CD8-positive, alpha-beta memory T cell (primary cell): ENCODE results near the gene PCDHGB7. TPM values are rescaled to one million over a fixed set of nuclear protein-coding genes. Genes with fewer than 3 reads are reported as not detected.
A peak's percentile ranks its signal among the peaks of the same experiment; 100 is the strongest.
"Not testable (repeated sequence)": the region's sequence is repeated elsewhere in the genome, so short reads cannot be mapped to it uniquely, and the experiment has no call there.

Experiments used
- CTCF ChIA-PET: fragments of 350-600 bp; sonication (Branson Sonifier 250); formaldehyde crosslinking; loops from one replicate; lab custom pipeline; 2021; ENCODE audit warnings: antibody characterized with exemption; lab: Charles Lee
- POLR2A ChIA-PET: fragments of 350-600 bp; sonication (Branson Sonifier 250); formaldehyde crosslinking; loops from one replicate; lab custom pipeline; 2021; ENCODE audit warnings: antibody characterized with exemption; lab: Charles Lee
- DNase-seq, 5 donors: peaks; one replicate each; pipeline versions ENCODE4 v3.0.0 to v3.0.0-alpha.2; 2020 to 2022; ENCODE audit warnings: mixed read lengths in 1 of 5
- H3K27ac ChIP-seq: one replicate; pipeline ENCODE4 v1.7.0; 2013; ENCODE audit warnings: low read depth, mild to moderate bottlenecking, low read length, moderate library complexity
- H3K27me3 ChIP-seq: 2 replicates; pipeline ENCODE4 v1.7.0; 2013; ENCODE audit warnings: low read length, mild to moderate bottlenecking; ENCODE audit not compliant: insufficient read depth, poor library complexity, severe bottlenecking
- H3K36me3 ChIP-seq: 2 replicates; pipeline ENCODE4 v1.7.0; 2013; ENCODE audit warnings: mild to moderate bottlenecking, low read length, moderate library complexity; ENCODE audit not compliant: insufficient read depth
- H3K4me1 ChIP-seq: 2 replicates; pipeline ENCODE4 v1.7.0; 2013; ENCODE audit warnings: mild to moderate bottlenecking, low read length, moderate library complexity; ENCODE audit not compliant: insufficient read depth
- H3K4me3 ChIP-seq: 2 replicates; pipeline ENCODE4 v1.7.0; 2013; ENCODE audit warnings: mild to moderate bottlenecking, low read length
- H3K9me3 ChIP-seq: 2 replicates; pipeline ENCODE4 v1.7.0; 2013; ENCODE audit warnings: mild to moderate bottlenecking, low read length
- H3K27ac Mint-ChIP-seq, 8 donors: one replicate each; pipeline ENCODE4 v1.8.0; 2020 to 2021; ENCODE audit warnings: mixed read lengths in 8 of 8, mild to moderate bottlenecking in 6 of 8, inconsistent platforms in 3 of 8, moderate library complexity in 3 of 8
- H3K27me3 Mint-ChIP-seq, 2 donors: one replicate each; pipeline ENCODE4 v1.8.0; 2020 to 2021; ENCODE audit warnings: mixed read lengths in 2 of 2, mild to moderate bottlenecking in 1 of 2, moderate library complexity in 1 of 2
- H3K36me3 Mint-ChIP-seq, 3 donors: one replicate each; pipeline ENCODE4 v1.8.0; 2020 to 2021; ENCODE audit warnings: mixed read lengths in 3 of 3, inconsistent platforms in 1 of 3, mild to moderate bottlenecking in 1 of 3
- H3K4me1 Mint-ChIP-seq, 3 donors: one replicate each; pipeline ENCODE4 v1.8.0; 2020 to 2021; ENCODE audit warnings: mixed read lengths in 3 of 3, inconsistent platforms in 1 of 3, mild to moderate bottlenecking in 1 of 3
- H3K4me3 Mint-ChIP-seq, 7 donors: one replicate each; pipeline ENCODE4 v1.8.0; 2020 to 2021; ENCODE audit warnings: mixed read lengths in 7 of 7, mild to moderate bottlenecking in 6 of 7, moderate library complexity in 4 of 7, inconsistent platforms in 2 of 7
- H3K9me3 Mint-ChIP-seq, 5 donors: one replicate each; pipeline ENCODE4 v1.8.0; 2020 to 2022; ENCODE audit warnings: mixed read lengths in 5 of 5, mild to moderate bottlenecking in 3 of 5, moderate library complexity in 2 of 5, inconsistent platforms in 1 of 5
- polyA plus RNA-seq: library from polyadenylated mRNA; unstranded; fragments of 300-500 nt; fragmentation: Illumina TruSeq; gene quantifications from one replicate; pipeline ENCODE4 v1.2.3, GENCODE V29; 2021
- total RNA-seq, 2 experiments: library from RNA; stranded (reverse); gene quantifications; one replicate each; pipeline ENCODE4 v1.2.3, GENCODE V29; 2021

The PCDHGB7 gene
- total RNA-seq (under 1 TPM in 1 of 2 experiments, not detected in 1; 0.11 TPM), polyA plus RNA-seq (not detected)

DNA sequence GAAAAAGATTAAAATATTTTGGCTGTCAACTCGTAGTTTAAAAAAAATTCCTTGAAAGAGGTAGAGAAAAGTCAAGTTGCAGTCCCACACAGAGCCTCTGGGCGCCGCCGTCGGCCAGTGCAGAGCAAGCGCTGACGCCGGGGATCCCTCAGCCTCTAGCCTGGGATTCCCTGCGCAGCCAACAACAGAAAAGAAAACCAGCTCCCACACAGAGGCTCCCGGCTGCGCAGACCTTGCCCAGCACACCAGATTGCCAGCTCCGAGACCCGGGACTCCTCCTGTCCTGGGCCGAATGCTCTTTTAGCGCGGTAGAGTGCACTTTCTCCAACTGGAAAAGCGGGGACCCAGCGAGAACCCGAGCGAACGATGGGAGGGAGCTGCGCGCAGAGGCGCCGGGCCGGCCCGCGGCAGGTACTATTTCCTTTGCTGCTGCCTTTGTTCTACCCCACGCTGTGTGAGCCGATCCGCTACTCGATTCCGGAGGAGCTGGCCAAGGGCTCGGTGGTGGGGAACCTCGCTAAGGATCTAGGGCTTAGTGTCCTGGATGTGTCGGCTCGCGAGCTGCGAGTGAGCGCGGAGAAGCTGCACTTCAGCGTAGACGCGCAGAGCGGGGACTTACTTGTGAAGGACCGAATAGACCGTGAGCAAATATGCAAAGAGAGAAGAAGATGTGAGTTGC is at the start of gene PCDHGB7:
Gene PCDHGB7, plus strand, starts transcription at position 184 of the 679 bp plus-strand sequence. Its CDS starts 183 bp downstream, at position 367.
- POLR2A ChIA-PET, H3K4me1 ChIP-seq, H3K27ac ChIP-seq, H3K4me3 ChIP-seq, H3K36me3 ChIP-seq: not testable (repeated sequence)
- peaks cover 18 to 69% (median 66%) of the 10 kb centered on the region in 5 donors for H3K9me3 Mint-ChIP-seq
- Histone ChIP-seq H3K27me3 (peaks cover 71% of the 10 kb centered on the region), H3K9me3 (peaks cover 13% of the 10 kb centered on the region)
- peak within 1 kb of the TSS; percentile 56 to 81 (median 68) for H3K4me3 Mint-ChIP-seq
- H3K27ac Mint-ChIP-seq = peak within 1 kb of the TSS in 3 of 8 donors; percentile 30 to 69 (median 36)
- H3K36me3 Mint-ChIP-seq = peaks cover 0 to 22% (median 5%) of the 10 kb centered on the region in 3 donors
- peak in 2 of 5 donors; percentile 16 to 32 for DNase-seq
- peaks cover 24 to 43% (median 27%) of the 10 kb centered on the region in 3 donors for H3K4me1 Mint-ChIP-seq
- CTCF ChIA-PET = interaction anchor here (1.1 to 1.4 kb wide), 2 partner anchors 10 to 146 kb away, joined by 3 to 4 read pairs; partner anchors contain the start of gene PCDHGB6
- H3K27me3 Mint-ChIP-seq = peaks cover 72 to 84% of the 10 kb centered on the region in 2 donors

DNA sequence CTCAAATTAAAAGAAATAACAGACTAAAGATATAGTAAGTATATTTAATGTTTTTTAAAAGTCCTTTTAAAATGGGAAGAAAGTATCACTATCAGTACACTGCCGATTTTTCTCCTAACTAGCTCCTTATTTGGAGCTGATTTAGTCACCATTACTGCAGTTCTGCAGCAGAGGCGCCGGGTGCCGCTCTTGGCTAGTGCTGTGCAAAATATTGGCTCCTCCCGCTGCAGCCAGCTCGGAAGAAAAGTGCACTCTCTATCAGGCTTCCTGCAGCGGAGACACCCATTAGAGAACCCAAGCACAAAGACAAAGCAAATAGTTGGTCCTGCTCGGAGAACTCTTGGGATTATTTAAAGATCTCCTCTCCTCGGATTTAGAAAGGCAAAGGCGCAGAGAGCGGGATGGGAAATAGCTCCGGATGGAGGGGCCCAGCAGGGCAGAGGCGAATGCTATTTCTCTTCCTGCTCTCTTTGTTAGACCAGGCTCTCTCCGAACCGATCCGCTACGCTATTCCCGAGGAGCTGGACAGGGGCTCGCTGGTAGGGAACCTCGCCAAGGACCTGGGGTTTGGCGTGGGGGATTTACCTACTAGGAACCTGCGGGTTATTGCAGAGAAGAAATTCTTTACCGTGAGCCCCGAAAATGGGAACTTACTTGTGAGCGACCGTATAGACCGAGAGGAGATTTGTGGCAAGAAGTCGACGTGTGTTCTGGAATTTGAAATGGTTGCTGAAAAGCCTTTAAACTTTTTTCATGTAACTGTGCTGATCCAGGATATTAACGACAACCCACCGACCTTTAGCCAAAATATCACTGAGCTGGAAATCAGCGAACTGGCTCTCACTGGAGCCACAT is 47.3 kb upstream of the PCDHGB7 start, which contains the start of gene PCDHGB3:
Gene PCDHGB3, plus strand, starts transcription at position 249 of the 855 bp plus-strand sequence. Its CDS starts 153 bp downstream, at position 402.
- ChIA-PET CTCF (interaction anchor here (1.0 to 1.8 kb wide), 3 partner anchors 27 to 194 kb away, joined by 3 to 6 read pairs (median 4); partner anchors contain the start of genes PCDHGA1 and PCDHGB5), POLR2A (no interaction called here)
- peak in 3 of 5 donors; percentile 15 to 20 (median 16) for DNase-seq
- H3K9me3 Mint-ChIP-seq = peaks cover 22 to 68% (median 47%) of the 10 kb centered on the region in 5 donors
- Histone ChIP-seq H3K27me3 (peaks cover 34% of the 10 kb centered on the region), H3K27ac (no peak within 1 kb of the TSS), H3K4me3 (peak within 1 kb of the TSS; percentile 46), H3K9me3 (peaks cover 10% of the 10 kb centered on the region), H3K4me1 (no peaks in the 10 kb centered on the region), H3K36me3 (no peaks in the 10 kb centered on the region)
- H3K27ac Mint-ChIP-seq = peak within 1 kb of the TSS in 1 of 8 donors; percentile 7
- H3K27me3 Mint-ChIP-seq = peaks cover 65 to 83% of the 10 kb centered on the region in 2 donors
- H3K36me3 Mint-ChIP-seq = peaks cover 2 to 11% (median 3%) of the 10 kb centered on the region in 3 donors
- peaks cover 5 to 9% (median 7%) of the 10 kb centered on the region in 3 donors for H3K4me1 Mint-ChIP-seq
- H3K4me3 Mint-ChIP-seq = peak within 1 kb of the TSS; percentile 66 to 87 (median 79)

DNA sequence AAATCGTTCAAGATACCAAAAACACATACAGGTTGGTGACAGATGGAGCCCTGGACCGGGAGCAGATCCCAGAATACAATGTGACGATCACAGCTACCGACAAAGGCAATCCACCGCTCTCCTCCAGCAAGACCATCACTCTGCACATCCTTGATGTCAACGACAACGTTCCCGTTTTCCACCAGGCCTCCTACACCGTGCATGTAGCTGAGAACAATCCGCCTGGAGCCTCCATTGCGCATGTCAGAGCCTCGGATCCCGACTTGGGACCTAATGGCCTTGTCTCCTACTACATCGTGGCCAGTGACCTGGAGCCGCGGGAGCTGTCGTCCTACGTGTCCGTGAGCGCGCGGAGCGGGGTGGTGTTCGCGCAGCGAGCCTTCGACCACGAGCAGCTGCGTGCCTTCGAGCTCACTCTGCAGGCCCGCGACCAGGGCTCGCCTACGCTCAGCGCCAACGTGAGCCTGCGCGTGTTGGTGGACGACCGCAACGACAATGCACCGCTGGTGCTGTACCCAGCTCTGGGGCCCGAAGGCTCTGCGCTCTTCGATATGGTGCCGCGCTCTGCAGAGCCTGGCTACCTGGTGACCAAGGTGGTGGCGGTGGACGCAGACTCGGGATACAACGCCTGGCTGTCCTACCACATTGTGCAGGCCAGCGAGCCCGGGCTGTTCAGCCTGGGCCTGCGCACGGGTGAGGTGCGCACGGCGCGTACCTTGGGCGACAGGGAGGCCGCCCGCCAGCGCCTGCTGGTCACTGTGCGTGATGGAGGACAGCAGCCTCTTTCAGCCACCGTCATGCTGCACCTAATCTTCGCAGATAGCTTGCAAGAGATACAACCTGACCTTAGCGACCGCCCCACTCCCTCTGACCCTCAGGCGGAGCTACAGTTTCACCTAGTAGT is 45.7 kb upstream of the PCDHGB7 start:
- no peaks in the 10 kb centered on the region for H3K4me1 ChIP-seq
- no peak overlapping the region for H3K4me3 ChIP-seq
- Mint-ChIP-seq H3K27ac (no peak overlapping the region), H3K9me3 (peaks cover 28 to 67% (median 48%) of the 10 kb centered on the region in 5 donors), H3K4me3 (no peak overlapping the region), H3K4me1 (peaks cover 5 to 9% (median 7%) of the 10 kb centered on the region in 3 donors), H3K36me3 (peaks cover 2 to 5% (median 3%) of the 10 kb centered on the region in 3 donors), H3K27me3 (peaks cover 55 to 83% of the 10 kb centered on the region in 2 donors)
- no peaks in the 10 kb centered on the region for H3K36me3 ChIP-seq
- DNase-seq = no peak
- H3K27ac ChIP-seq = no peak overlapping the region
- CTCF ChIA-PET = interaction anchor here (1.5 kb wide), 1 partner anchor 13 kb away, joined by 3 read pairs; no protein-coding TSS in a partner anchor
- POLR2A ChIA-PET = no interaction called here
- peaks cover 6% of the 10 kb centered on the region for H3K9me3 ChIP-seq
- peaks cover 29% of the 10 kb centered on the region for H3K27me3 ChIP-seq

DNA sequence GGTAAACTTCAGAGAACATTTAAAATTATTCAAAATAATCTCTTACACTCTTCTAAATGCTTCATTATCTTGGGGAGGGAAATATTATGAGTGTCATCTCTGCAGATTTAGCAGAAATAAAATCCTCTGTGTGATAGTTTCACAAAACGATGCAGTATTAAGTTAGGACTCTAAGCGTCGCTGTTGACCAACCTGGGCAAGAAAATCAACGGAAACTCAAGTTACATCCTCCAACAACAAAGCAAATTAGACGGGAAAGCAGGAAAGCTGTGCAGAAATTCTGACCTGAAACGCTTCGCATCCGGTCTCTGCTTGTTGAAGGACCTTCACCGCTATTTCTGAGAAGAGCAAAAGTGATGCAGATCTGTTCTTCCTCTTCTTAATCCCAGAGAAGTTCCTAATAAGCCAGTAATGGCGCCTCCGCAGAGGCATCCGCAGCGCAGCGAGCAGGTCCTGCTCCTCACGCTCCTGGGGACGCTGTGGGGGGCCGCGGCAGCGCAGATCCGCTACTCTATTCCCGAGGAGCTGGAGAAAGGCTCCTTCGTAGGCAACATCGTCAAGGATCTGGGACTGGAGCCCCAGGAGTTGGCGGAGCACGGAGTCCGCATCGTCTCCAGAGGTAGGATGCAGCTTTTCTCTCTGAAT is 43.7 kb upstream of the PCDHGB7 start, which contains the start of gene PCDHGA6:
Gene PCDHGA6, plus strand, starts transcription at position 219 of the 645 bp plus-strand sequence. Its CDS starts 193 bp downstream, at position 412.
- H3K27me3 Mint-ChIP-seq = peaks cover 51 to 75% of the 10 kb centered on the region in 2 donors
- no peaks in the 10 kb centered on the region for H3K4me1 ChIP-seq
- POLR2A ChIA-PET = no interaction called here
- peaks cover 2 to 12% (median 3%) of the 10 kb centered on the region in 3 donors for H3K36me3 Mint-ChIP-seq
- H3K9me3 ChIP-seq = peaks cover 6% of the 10 kb centered on the region
- no peak within 1 kb of the TSS for H3K27ac Mint-ChIP-seq
- CTCF ChIA-PET = interaction anchor here (0.7 kb wide), 1 partner anchor 150 kb away, joined by 3 read pairs; no protein-coding TSS in a partner anchor
- H3K27me3 ChIP-seq = peaks cover 20% of the 10 kb centered on the region
- H3K9me3 Mint-ChIP-seq = peaks cover 26 to 76% (median 51%) of the 10 kb centered on the region in 5 donors
- H3K4me1 Mint-ChIP-seq = peaks cover 5 to 9% (median 7%) of the 10 kb centered on the region in 3 donors
- DNase-seq = no peak
- H3K4me3 ChIP-seq = no peak within 1 kb of the TSS
- no peaks in the 10 kb centered on the region for H3K36me3 ChIP-seq
- peak within 1 kb of the TSS in 4 of 7 donors; percentile 5 to 55 (median 46) for H3K4me3 Mint-ChIP-seq
- H3K27ac ChIP-seq = no peak within 1 kb of the TSS

DNA sequence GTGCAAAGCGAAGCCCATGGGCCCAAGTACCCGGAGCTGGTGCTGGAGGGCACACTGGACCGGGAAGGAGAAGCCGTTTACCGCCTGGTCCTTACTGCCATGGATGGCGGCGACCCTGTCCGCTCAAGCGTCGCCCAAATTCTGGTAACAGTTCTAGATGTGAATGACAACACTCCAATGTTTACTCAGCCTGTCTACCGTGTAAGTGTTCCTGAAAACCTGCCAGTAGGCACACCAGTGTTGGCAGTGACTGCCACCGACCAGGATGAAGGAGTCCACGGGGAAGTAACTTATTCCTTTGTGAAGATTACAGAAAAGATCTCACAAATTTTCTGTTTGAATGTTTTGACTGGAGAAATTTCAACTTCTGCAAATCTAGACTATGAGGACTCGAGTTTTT is 42.9 kb upstream of the PCDHGB7 start:
- H3K27me3 ChIP-seq = peaks cover 20% of the 10 kb centered on the region
- Mint-ChIP-seq H3K36me3 (peaks cover 2 to 12% (median 3%) of the 10 kb centered on the region in 3 donors), H3K4me1 (peaks cover 5 to 9% (median 7%) of the 10 kb centered on the region in 3 donors), H3K27ac (no peak overlapping the region), H3K27me3 (peaks cover 47 to 69% of the 10 kb centered on the region in 2 donors), H3K9me3 (peaks cover 23 to 80% (median 52%) of the 10 kb centered on the region in 5 donors), H3K4me3 (no peak overlapping the region)
- H3K9me3 ChIP-seq = peaks cover 6% of the 10 kb centered on the region
- DNase-seq = no peak
- ChIA-PET CTCF (interaction anchor here (1.3 kb wide), 1 partner anchor 19 kb away, joined by 4 read pairs; the partner anchor contains the start of gene PCDHGA4), POLR2A (no interaction called here)
- H3K4me3 ChIP-seq = no peak overlapping the region
- no peaks in the 10 kb centered on the region for H3K4me1 ChIP-seq
- H3K36me3 ChIP-seq = no peaks in the 10 kb centered on the region
- no peak overlapping the region for H3K27ac ChIP-seq

DNA sequence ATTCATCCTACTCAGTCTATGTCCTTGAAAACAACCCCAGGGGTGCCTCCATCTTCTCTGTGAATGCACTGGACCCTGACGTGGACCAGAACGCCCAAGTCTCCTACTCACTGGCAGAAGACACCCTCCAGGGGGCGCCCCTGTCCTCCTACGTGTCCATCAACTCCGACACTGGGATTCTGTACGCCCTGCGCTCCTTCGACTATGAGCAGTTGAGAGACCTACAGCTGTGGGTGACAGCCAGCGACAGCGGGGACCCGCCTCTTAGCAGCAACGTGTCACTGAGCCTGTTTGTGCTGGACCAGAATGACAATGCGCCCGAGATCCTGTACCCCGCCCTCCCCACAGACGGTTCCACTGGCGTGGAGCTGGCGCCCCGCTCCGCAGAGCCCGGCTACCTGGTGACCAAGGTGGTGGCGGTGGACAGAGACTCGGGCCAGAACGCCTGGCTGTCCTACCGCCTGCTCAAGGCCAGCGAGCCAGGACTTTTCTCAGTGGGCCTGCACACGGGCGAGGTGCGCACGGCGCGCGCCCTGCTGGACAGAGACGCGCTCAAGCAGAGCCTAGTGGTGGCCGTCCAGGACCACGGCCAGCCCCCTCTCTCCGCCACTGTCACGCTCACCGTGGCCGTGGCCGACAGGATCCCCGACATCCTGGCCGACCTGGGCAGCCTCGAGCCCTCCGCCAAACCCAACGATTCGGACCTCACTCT is 41.9 kb upstream of the PCDHGB7 start:
- H3K4me3 Mint-ChIP-seq, H3K27ac ChIP-seq, H3K36me3 ChIP-seq, H3K4me3 ChIP-seq, H3K4me1 Mint-ChIP-seq, H3K9me3 ChIP-seq, H3K36me3 Mint-ChIP-seq, H3K27ac Mint-ChIP-seq, DNase-seq, H3K4me1 ChIP-seq, POLR2A ChIA-PET: not testable (repeated sequence)
- Mint-ChIP-seq H3K9me3 (peaks cover 27 to 79% (median 45%) of the 10 kb centered on the region in 5 donors), H3K27me3 (peaks cover 49 to 67% of the 10 kb centered on the region in 2 donors)
- CTCF ChIA-PET = interaction anchor here (1.3 kb wide), 1 partner anchor 20 kb away, joined by 4 read pairs; the partner anchor contains the start of gene PCDHGA4
- H3K27me3 ChIP-seq = peaks cover 20% of the 10 kb centered on the region
